ENCODE data around the gene EFNB2. TPM values are rescaled to one million over a fixed set of nuclear protein-coding genes. Genes with fewer than 3 reads are reported as not detected.

Gene EFNB2
- total RNA-seq, result 10 to 100 TPM; 11.9 to 50.4 (median 37.4) TPM

GRCh38 chr13:106535552-106536243, at the start of gene EFNB2:
Gene EFNB2 (minus strand): TSS chr13:106535662. CDS start chr13:106534964, 698 bp downstream.
- TF ChIP-seq CTCF (IDR thresholded peaks at IDR 0.05), result no peak
- ATAC-seq (ENCODE audit: low FRiP score) (peak; percentile 91), DNase-seq (ENCODE audit: low spot score) (no peak)

GRCh38 chr13:106581225-106581624, 45.8 kb upstream of the EFNB2 start:
- DNase-seq (ENCODE audit: low spot score) (no peak), ATAC-seq (ENCODE audit: low FRiP score) (no peak)
- no peak for TF ChIP-seq CTCF (IDR thresholded peaks at IDR 0.05)

- no peak for TF ChIP-seq CTCF (IDR thresholded peaks at IDR 0.05)
- ATAC-seq (ENCODE audit: low FRiP score) (no peak), DNase-seq (ENCODE audit: low spot score) (no peak)
Measured at GRCh38 chr13:106575896-106576295, 40.4 kb upstream of the EFNB2 start.

- no peak for DNase-seq (ENCODE audit: low spot score)
- no peak for TF ChIP-seq CTCF (IDR thresholded peaks at IDR 0.05)
- peak; percentile 52 for ATAC-seq (ENCODE audit: low FRiP score)
Measured at GRCh38 chr13:106573868-106574267, 38.4 kb upstream of the EFNB2 start.

- no peak for DNase-seq (ENCODE audit: low spot score)
- peak; percentile 67 for ATAC-seq (ENCODE audit: low FRiP score)
- no peak for TF ChIP-seq CTCF (IDR thresholded peaks at IDR 0.05)
Measured at GRCh38 chr13:106573284-106573846, 37.9 kb upstream of the EFNB2 start.

GRCh38 chr13:106570299-106570852, 34.9 kb upstream of the EFNB2 start:
- ATAC-seq (ENCODE audit: low FRiP score), result peak; percentile 66
- TF ChIP-seq CTCF (IDR thresholded peaks at IDR 0.05), result no peak
- DNase-seq (ENCODE audit: low spot score), result peak; percentile 23
